Measurements from ENCODE around the gene CYP20A1. TPM values are rescaled to one million over a fixed set of nuclear protein-coding genes. Genes with fewer than 3 reads are reported as not detected.

Gene CYP20A1
- total and polyA plus RNA-seq, 2 of the 8 experiments (the other 6 are each of a cell fraction or from before 2014, with no cell fraction given), result 6.2 to 21.5 TPM

- TF ChIP-seq GABPA (IDR thresholded peaks at IDR 0.05; ENCODE audit: borderline replicate concordance, insufficient read depth, low read length), result no peak
- TF ChIP-seq USF2 (IDR thresholded peaks at IDR 0.05; ENCODE audit: low read length), result no peak
- 0 out of 2 replicates have a peak, but pooled peaks have one; percentile 28 for TF ChIP-seq CREB1 (IDR thresholded peaks at IDR 0.05)
- no peak for TF ChIP-seq EZH2 (IDR thresholded peaks at IDR 0.05; ENCODE audit: low read depth, low read length, severe bottlenecking)
- TF ChIP-seq EP300 (IDR thresholded peaks at IDR 0.05; ENCODE audit: borderline replicate concordance in 1 of 2, low read depth in 2 of 2, low read length in 2 of 2), result peak in 1 of 2 experiments; percentile 56; a peak in 1 of 3 replicates
- TF ChIP-seq CTBP2 (IDR thresholded peaks at IDR 0.05; ENCODE audit: borderline replicate concordance, insufficient read depth, insufficient read length, low read length), result no peak
- TF ChIP-seq MAX (IDR thresholded peaks at IDR 0.05), result 0 out of 2 replicates have a peak, but pooled peaks have one; percentile 13
- TF ChIP-seq BRCA1 (IDR thresholded peaks at IDR 0.05; ENCODE audit: low read depth, low read length), result peak; percentile 23; the same call in 1 of the 2 replicates
- peak; percentile 82 for TF ChIP-seq POLR2AphosphoS5 (IDR thresholded peaks at IDR 0.05; ENCODE audit: low read depth, low read length)
- TF ChIP-seq ZNF274 (IDR thresholded peaks at IDR 0.05; ENCODE audit: borderline replicate concordance, extremely low read depth, low read length), result no peak
- TF ChIP-seq RXRA (IDR thresholded peaks at IDR 0.05; ENCODE audit: insufficient read depth, low read depth, low read length), result 0 out of 2 replicates have a peak, but pooled peaks have one; percentile 18
- no peak for TF ChIP-seq SIX5 (IDR thresholded peaks at IDR 0.05; ENCODE audit: low read depth, low read length)
- no peak for TF ChIP-seq KDM1A (IDR thresholded peaks at IDR 0.05; ENCODE audit: borderline replicate concordance, low read length)
Observed at GRCh38 chr2:203327901-203328759, 89.3 kb downstream of the CYP20A1 start, which contains the start of gene ABI2 (continued).
